ENCODE results near the gene HMCN2.

DNA sequence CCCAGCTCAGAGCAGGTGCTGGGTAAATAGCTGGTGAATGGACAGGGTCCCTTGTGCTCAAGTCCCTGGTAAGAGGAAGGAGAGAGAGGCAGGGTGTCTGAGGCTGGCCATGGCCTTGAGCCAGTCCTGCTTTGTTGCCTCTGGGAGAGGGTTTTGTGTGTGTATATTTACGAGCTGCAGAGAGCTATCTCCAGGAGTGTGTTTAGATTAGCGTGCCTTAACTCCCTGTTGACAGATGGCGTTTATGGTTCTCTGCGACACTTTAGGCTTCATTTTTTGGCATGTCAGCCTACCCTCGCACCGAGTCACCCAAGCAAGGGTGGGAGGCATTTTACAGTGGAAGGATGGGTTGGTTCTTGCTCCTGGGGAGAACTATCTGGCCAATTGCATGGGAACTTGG, 22.2 kb downstream of the HMCN2 start:
- TF ChIP-seq CTCF (IDR thresholded peaks at IDR 0.05) (no peak), RXRA (IDR thresholded peaks at IDR 0.05; ENCODE audit: borderline replicate concordance, low read depth) (no peak), MEF2A (IDR thresholded peaks at IDR 0.05; ENCODE audit: borderline replicate concordance, low read depth) (no peak), MXI1 (IDR thresholded peaks at IDR 0.05; ENCODE audit: low read depth, low read length) (no peak)
- TF ChIP-seq, protein P1, sequence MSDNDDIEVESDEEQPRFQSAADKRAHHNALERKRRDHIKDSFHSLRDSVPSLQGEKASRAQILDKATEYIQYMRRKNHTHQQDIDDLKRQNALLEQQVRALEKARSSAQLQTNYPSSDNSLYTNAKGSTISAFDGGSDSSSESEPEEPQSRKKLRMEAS (IDR thresholded peaks at IDR 0.05; ENCODE audit: low read depth): no peak
